K562 (cell line): ENCODE data around the gene PPTC7. TPM values are rescaled to one million over a fixed set of nuclear protein-coding genes. Genes with fewer than 3 reads are reported as not detected.

Experiments used
- ATAC-seq: fragments of 200-7000 bp; cut with Tn5 transposase; 3 replicates; pipeline ENCODE4 v1.9.1; 2020; ENCODE audit warnings: moderate library complexity
- BruUV-seq: library from RNA; stranded (reverse); fragments of 400-500 nt; replicated peaks from 2 replicates; lab custom pipeline; 2021; lab: Mats Ljungman, UMichigan
- CTCF ChIA-PET: fragments of 300-600 bp; formaldehyde crosslinking; extraction: SDS; loops from one replicate; lab custom pipeline; 2021; ENCODE audit warnings: low intra/inter-chr PET ratio; lab: Yijun Ruan, JAX
- POLR2A ChIA-PET: fragments of 300-600, 350-650 bp; sonication (Branson Sonifier 250); formaldehyde crosslinking; extraction: SDS; loops from one replicate; lab custom pipeline; 2021; ENCODE audit warnings: antibody characterized with exemption, inconsistent platforms; lab: Yijun Ruan, JAX
- DNase-seq, 4 experiments: peaks; one replicate each; pipeline versions ENCODE4 v3.0.0 to v3.0.0-alpha.2; 2011 to 2018; ENCODE audit warnings: low spot score in 3 of 4, mixed read lengths in 3 of 4; ENCODE audit errors: extremely low read depth in 1 of 4
- FAIRE-seq: peaks from 2 replicates; lab custom pipeline; 2011; peaks lifted over from hg19 to GRCh38; lab: Jason Lieb, UNC
- H2AFZ ChIP-seq: 2 replicates; pipeline ENCODE4 v1.6.0; 2011; ENCODE audit warnings: low read depth, low read length, control low read depth, inconsistent platforms
- H3K27ac ChIP-seq: fragments of 200-600 bp; 3 replicates; pipeline ENCODE4 v1.8.0; 2011; ENCODE audit warnings: low read depth, mild to moderate bottlenecking, control low read depth, inconsistent platforms, low read length, moderate library complexity, mixed read lengths; ENCODE audit errors: extremely low read depth
- H3K27me3 ChIP-seq, 2 experiments: fragments of 300-600 bp in 1 of 2; 2 replicates in 1 of 2; 3 replicates in 1 of 2; pipeline versions ENCODE4 v1.6.0 to v1.8.0; 2011; ENCODE audit warnings: inconsistent platforms in 2 of 2, low read length in 2 of 2, mild to moderate bottlenecking in 1 of 2, mixed read lengths in 1 of 2, moderate library complexity in 1 of 2; ENCODE audit not compliant: control insufficient read depth in 2 of 2, insufficient read depth in 2 of 2
- H3K36me3 ChIP-seq: fragments of 300-600 bp; 3 replicates; pipeline ENCODE4 v1.8.0; 2011; ENCODE audit warnings: mild to moderate bottlenecking, low read length, inconsistent platforms; ENCODE audit not compliant: control insufficient read depth, insufficient read depth
- H3K4me1 ChIP-seq, 2 experiments: fragments of 200-600 bp in 1 of 2; replicated peaks in 1 of 2; 2 replicates in 1 of 2; 3 replicates in 1 of 2; pipeline versions ENCODE4 v1.5.1 to v1.8.0; 2011; ENCODE audit warnings: inconsistent platforms in 2 of 2, low read length in 2 of 2, mild to moderate bottlenecking in 1 of 2, mixed read lengths in 1 of 2, moderate library complexity in 1 of 2; ENCODE audit not compliant: control insufficient read depth in 2 of 2, insufficient read depth in 2 of 2
- H3K4me2 ChIP-seq: 2 replicates; pipeline ENCODE4 v1.6.1; 2011; ENCODE audit warnings: low read length, control low read depth, inconsistent platforms, mixed read lengths; ENCODE audit not compliant: insufficient read depth
- H3K4me3 ChIP-seq: fragments of 200-600 bp; sonication (generic), shearing (Covaris generic); 2 replicates; pipeline ENCODE4 v1.5.1; 2016; ENCODE audit warnings: control low read depth, inconsistent platforms
- H3K79me2 ChIP-seq: fragments of 200-600 bp; 3 replicates; pipeline ENCODE4 v1.8.0; 2011; ENCODE audit warnings: low read length, inconsistent platforms; ENCODE audit not compliant: control insufficient read depth, insufficient read depth
- H3K9ac ChIP-seq, 2 experiments: 2 replicates each; pipeline versions ENCODE4 v1.6.0 to v1.6.1; 2011; ENCODE audit warnings: low read depth in 2 of 2, low read length in 2 of 2, control low read depth in 1 of 2, inconsistent platforms in 1 of 2, mild to moderate bottlenecking in 1 of 2, mixed read lengths in 1 of 2; ENCODE audit not compliant: insufficient read depth in 1 of 2
- H3K9me1 ChIP-seq: one replicate; pipeline ENCODE4 v1.6.0; 2011; ENCODE audit warnings: inconsistent platforms, mild to moderate bottlenecking, low read length, moderate library complexity; ENCODE audit not compliant: control insufficient read depth, insufficient read depth
- H3K9me3 ChIP-seq: replicated peaks from 2 replicates; pipeline ENCODE4 v1.5.1; 2011; ENCODE audit warnings: low read depth, low read length, inconsistent platforms; ENCODE audit not compliant: control insufficient read depth, insufficient read depth
- H4K20me1 ChIP-seq: replicated peaks from 2 replicates; pipeline ENCODE4 v1.6.1; 2011; ENCODE audit warnings: low read length, inconsistent platforms, mixed read lengths; ENCODE audit not compliant: control insufficient read depth, insufficient read depth
- ARNT ChIP-seq, 2 experiments: fragments of 450-650 bp; IDR thresholded peaks; 2 replicates each; pipeline ENCODE4 v1.6.1; 2016; ENCODE audit warnings: mild to moderate bottlenecking in 1 of 2
- CHD4 ChIP-seq: fragments of 200-600 bp; sonication (generic); IDR thresholded peaks from 3 replicates; pipeline ENCODE4 v1.6.1; 2012; ENCODE audit warnings: low read depth, mild to moderate bottlenecking, mixed read lengths, low read length, inconsistent platforms; ENCODE audit not compliant: insufficient read depth, insufficient replicate concordance, poor library complexity, severe bottlenecking
- CREB5 ChIP-seq: fragments of 250-450 bp; sonication (Bioruptor Pico); IDR thresholded peaks from 2 replicates; pipeline ENCODE4 v1.5.0; 2020; ENCODE audit warnings: mild to moderate bottlenecking
- FOXA1 ChIP-seq: fragments of 450-650 bp; IDR thresholded peaks from 2 replicates; pipeline ENCODE4 v1.6.1; 2016; ENCODE audit warnings: mild to moderate bottlenecking, borderline replicate concordance
- HNRNPLL ChIP-seq: fragments of 200-400 bp; formaldehyde crosslinking; IDR thresholded peaks from 2 replicates; pipeline ENCODE4 v1.6.1; 2017; ENCODE audit warnings: low read length, low read depth, mild to moderate bottlenecking; ENCODE audit not compliant: poor library complexity, severe bottlenecking
- IRF2 ChIP-seq: sonication (generic); formaldehyde crosslinking; IDR thresholded peaks from 2 replicates; pipeline ENCODE4 v1.8.1; 2022; ENCODE audit warnings: mild to moderate bottlenecking, missing genetic modification reagents
- KHSRP ChIP-seq: fragments of 450-650 bp; IDR thresholded peaks from 2 replicates; pipeline ENCODE4 v1.6.1; 2017
- MTA2 ChIP-seq: fragments of 450-650 bp; IDR thresholded peaks from 2 replicates; pipeline ENCODE4 v1.6.1; 2016; ENCODE audit warnings: low read depth
- PCBP2 ChIP-seq: fragments of 200-400 bp; formaldehyde crosslinking; IDR thresholded peaks from 2 replicates; pipeline ENCODE4 v1.6.1; 2018; ENCODE audit warnings: low read length, low read depth, mild to moderate bottlenecking, moderate library complexity; ENCODE audit not compliant: poor library complexity, severe bottlenecking
- PHB ChIP-seq: fragments of 250-450 bp; sonication (Bioruptor Pico); IDR thresholded peaks from 2 replicates; pipeline ENCODE4 v1.5.0; 2021
- PHTF2 ChIP-seq: fragments of 250-450 bp; sonication (Bioruptor Pico); IDR thresholded peaks from 2 replicates; pipeline ENCODE4 v1.5.0; 2021; ENCODE audit warnings: mild to moderate bottlenecking
- RBFOX2 ChIP-seq: fragments of 200-400 bp; formaldehyde crosslinking; IDR thresholded peaks from 2 replicates; pipeline ENCODE4 v1.6.1; 2017; ENCODE audit warnings: low read depth, mild to moderate bottlenecking, low read length, moderate library complexity
- SRSF9 ChIP-seq: fragments of 200-400 bp; formaldehyde crosslinking; IDR thresholded peaks from 2 replicates; pipeline ENCODE4 v1.6.1; 2017; ENCODE audit warnings: low read depth, low read length, borderline replicate concordance
- TCF7L2 ChIP-seq: fragments of 150-350 bp; IDR thresholded peaks from 2 replicates; pipeline ENCODE4 v1.6.1; 2016; ENCODE audit warnings: low read depth, mild to moderate bottlenecking, low read length, moderate library complexity
- ZBED1 ChIP-seq: IDR thresholded peaks from 2 replicates; pipeline ENCODE4 v1.6.1; 2014
- ZBTB8A ChIP-seq: fragments of 450-650 bp; IDR thresholded peaks from 2 replicates; pipeline ENCODE4 v1.6.1; 2018; ENCODE audit warnings: mild to moderate bottlenecking, moderate library complexity; ENCODE audit not compliant: partially characterized antibody
- ZNF561 ChIP-seq: fragments of 450-650 bp; formaldehyde crosslinking; conservative IDR thresholded peaks from 2 replicates; pipeline ENCODE4 v1.4.0; 2020; ENCODE audit warnings: mild to moderate bottlenecking, moderate library complexity
- ZNF584 ChIP-seq: fragments of 200-800 bp; sonication (Bioruptor generic); IDR thresholded peaks from 2 replicates; pipeline ENCODE4 v1.6.1; 2016; ENCODE audit warnings: low read depth, mild to moderate bottlenecking, missing genetic modification characterization, missing compliant biosample characterization
- WGBS: fragments of 100-300 bp; shearing (Covaris generic); methylation state at CpG from one replicate; pipeline ENCODE4 v1.1.6; 2016; ENCODE audit warnings: low coverage, mixed read lengths; ENCODE audit not compliant: insufficient coverage; ENCODE audit errors: missing lambda C conversion rate; 5-methylcytosine and 5-hydroxymethylcytosine counted together
- in situ Hi-C: fragments of 300-500 bp; cut with MboI; formaldehyde crosslinking; loops from 4 replicates; pipeline ENCODE4 v1.15.0; 2018; ENCODE audit warnings: inconsistent platforms, mixed read lengths
- intact Hi-C: fragments of 100-400 bp; cut with micrococcal nuclease; formaldehyde crosslinking; loops from 2 replicates; pipeline ENCODE4 v1.14.2; 2022
- polyA plus RNA-seq, 8 experiments: library from polyadenylated mRNA; depleted of rRNA in 4 of 8; stranded (reverse) in 5 of 8; unstranded in 3 of 8; fragments of >200 nt; fragmentation: Nextera tagmentation in 2 of 8; fragmentation: Illumina TruSeq in 1 of 8; extraction: Ambion mirVana in 2 of 8; extraction: Trizol in 1 of 8; gene quantifications; 2 replicates each; pipeline versions ENCODE4 v1.2.1 to v1.2.3, GENCODE V29; 2011 to 2014; ENCODE audit warnings: inconsistent platforms in 1 of 8, missing spikeins in 1 of 8
- total RNA-seq, 7 experiments: library from RNA; depleted of rRNA in 6 of 7; stranded (reverse); fragments of >200 nt in 6 of 7; fragmentation: Illumina TruSeq in 2 of 7; extraction: Trizol in 2 of 7; gene quantifications; 2 replicates each; pipeline versions ENCODE4 v1.2.1 to v1.2.3, GENCODE V29; 2011 to 2021; ENCODE audit warnings: low replicate concordance in 1 of 7
- TF ChIP-seq, protein P1 (sequence below): fragments of 450-650 bp; IDR thresholded peaks from 2 replicates; pipeline ENCODE4 v1.6.1; 2017; ENCODE audit warnings: mild to moderate bottlenecking, moderate library complexity
- TF ChIP-seq, protein P2 (sequence below): fragments of 450-650 bp; formaldehyde crosslinking; IDR thresholded peaks from 2 replicates; pipeline ENCODE4 v1.4.0; 2020; ENCODE audit warnings: mild to moderate bottlenecking, moderate library complexity

PPTC7 gene
- total and polyA plus RNA-seq, 9 of the 15 experiments (the other 6 are each of a cell fraction or from before 2014, with no cell fraction given) = 2.6 to 23.1 (median 11.9) TPM

DNA sequence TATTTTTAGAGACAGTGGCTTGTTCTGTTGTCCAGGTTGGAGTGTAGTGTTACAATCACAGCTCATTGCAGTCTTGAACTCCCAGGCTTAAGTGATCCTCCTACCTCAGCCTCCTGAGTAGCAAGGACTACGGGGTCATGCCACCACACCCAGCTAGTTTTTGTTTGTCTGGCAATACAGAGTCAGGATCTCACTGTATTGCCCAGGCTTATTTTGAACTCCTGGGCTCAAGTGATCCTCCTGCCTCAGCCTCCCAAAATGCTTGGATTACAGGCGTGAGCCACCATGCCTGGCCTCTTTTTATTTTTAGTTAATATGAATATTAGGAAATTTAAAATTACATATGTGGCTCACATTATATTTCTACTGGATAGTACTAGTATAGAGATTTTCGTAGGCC is 28.9 kb downstream of the PPTC7 start:
- no TSS peak for BruUV-seq
- DNase-seq (no peak), FAIRE-seq (no peak), ATAC-seq (no peak)
- ChIA-PET CTCF (no interaction called here), POLR2A (interaction anchor here (1.6 kb wide), 1 partner anchor 22 kb away, joined by 3 read pairs; no protein-coding TSS in a partner anchor)
- Histone ChIP-seq H3K9me3 (no peaks in the 10 kb centered on the region), H3K9me1 (no peaks in the 10 kb centered on the region), H3K27ac (no peak overlapping the region), H3K4me2 (no peak overlapping the region), H3K4me3 (no peak overlapping the region), H3K36me3 (peaks cover 29% of the 10 kb centered on the region), H3K4me1 (peaks cover 0 to 12% of the 10 kb centered on the region in 2 experiments; a peak in 3 of 5 replicates), H3K9ac (no peak overlapping the region), H3K79me2 (peaks cover 83% of the 10 kb centered on the region), H4K20me1 (0 out of 2 replicates have a peak, but pooled peaks cover 6% of the 10 kb centered on the region), H3K27me3 (no peaks in the 10 kb centered on the region), H2AFZ (no peak overlapping the region)
- 94% methylated on average over 3 of the region's 3 CpGs for WGBS
- TF ChIP-seq ZNF584 = no peak
- no peak for TF ChIP-seq CHD4
- TF ChIP-seq MTA2 = no peak
- TF ChIP-seq, protein P1, sequence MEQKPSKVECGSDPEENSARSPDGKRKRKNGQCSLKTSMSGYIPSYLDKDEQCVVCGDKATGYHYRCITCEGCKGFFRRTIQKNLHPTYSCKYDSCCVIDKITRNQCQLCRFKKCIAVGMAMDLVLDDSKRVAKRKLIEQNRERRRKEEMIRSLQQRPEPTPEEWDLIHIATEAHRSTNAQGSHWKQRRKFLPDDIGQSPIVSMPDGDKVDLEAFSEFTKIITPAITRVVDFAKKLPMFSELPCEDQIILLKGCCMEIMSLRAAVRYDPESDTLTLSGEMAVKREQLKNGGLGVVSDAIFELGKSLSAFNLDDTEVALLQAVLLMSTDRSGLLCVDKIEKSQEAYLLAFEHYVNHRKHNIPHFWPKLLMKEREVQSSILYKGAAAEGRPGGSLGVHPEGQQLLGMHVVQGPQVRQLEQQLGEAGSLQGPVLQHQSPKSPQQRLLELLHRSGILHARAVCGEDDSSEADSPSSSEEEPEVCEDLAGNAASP = no peak
- TF ChIP-seq ZBTB8A = no peak
- no peak for TF ChIP-seq HNRNPLL
- TF ChIP-seq FOXA1 = no peak
- TF ChIP-seq ZBED1 = no peak
- no peak for TF ChIP-seq PCBP2
- no peak for TF ChIP-seq ARNT (IDR thresholded peaks at IDR 0.05)
- TF ChIP-seq RBFOX2 = no peak
- no peak for TF ChIP-seq TCF7L2
- no peak for TF ChIP-seq KHSRP
- no peak for TF ChIP-seq IRF2 (CRISPR knock-in tag)
- no peak for TF ChIP-seq ZNF561 (CRISPR knock-in tag)
- TF ChIP-seq PHTF2 (CRISPR knock-in tag) = no peak
- TF ChIP-seq, protein P2, sequence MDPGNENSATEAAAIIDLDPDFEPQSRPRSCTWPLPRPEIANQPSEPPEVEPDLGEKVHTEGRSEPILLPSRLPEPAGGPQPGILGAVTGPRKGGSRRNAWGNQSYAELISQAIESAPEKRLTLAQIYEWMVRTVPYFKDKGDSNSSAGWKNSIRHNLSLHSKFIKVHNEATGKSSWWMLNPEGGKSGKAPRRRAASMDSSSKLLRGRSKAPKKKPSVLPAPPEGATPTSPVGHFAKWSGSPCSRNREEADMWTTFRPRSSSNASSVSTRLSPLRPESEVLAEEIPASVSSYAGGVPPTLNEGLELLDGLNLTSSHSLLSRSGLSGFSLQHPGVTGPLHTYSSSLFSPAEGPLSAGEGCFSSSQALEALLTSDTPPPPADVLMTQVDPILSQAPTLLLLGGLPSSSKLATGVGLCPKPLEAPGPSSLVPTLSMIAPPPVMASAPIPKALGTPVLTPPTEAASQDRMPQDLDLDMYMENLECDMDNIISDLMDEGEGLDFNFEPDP (CRISPR knock-in tag) = no peak
- TF ChIP-seq CREB5 (CRISPR knock-in tag) = no peak
- TF ChIP-seq PHB (CRISPR knock-in tag) = no peak
- no peak for TF ChIP-seq SRSF9
- in situ Hi-C loops (no loop called here), intact Hi-C loops (loop anchor here (10.0 kb wide), 1 partner anchor 331 kb away; no protein-coding TSS in a partner anchor)
